ENCODE measurements around the gene FARSB.

FARSB gene

GRCh38 chr2:222646008-222646407 lies 9.9 kb downstream of the FARSB start:
- no peak for TF ChIP-seq CTCF (conservative IDR thresholded peaks at IDR 0.05; ENCODE audit: low read length)
- no peak overlapping the region for H3K4me3 ChIP-seq (ENCODE audit: low read length)
- no peak for DNase-seq (ENCODE audit: low read depth)

- no peak for DNase-seq (ENCODE audit: low read depth)
- no peak for TF ChIP-seq CTCF (conservative IDR thresholded peaks at IDR 0.05; ENCODE audit: low read length)
- H3K4me3 ChIP-seq (ENCODE audit: low read length) = no peak overlapping the region
Measured at GRCh38 chr2:222643134-222643533, 12.8 kb downstream of the FARSB start.

DNA sequence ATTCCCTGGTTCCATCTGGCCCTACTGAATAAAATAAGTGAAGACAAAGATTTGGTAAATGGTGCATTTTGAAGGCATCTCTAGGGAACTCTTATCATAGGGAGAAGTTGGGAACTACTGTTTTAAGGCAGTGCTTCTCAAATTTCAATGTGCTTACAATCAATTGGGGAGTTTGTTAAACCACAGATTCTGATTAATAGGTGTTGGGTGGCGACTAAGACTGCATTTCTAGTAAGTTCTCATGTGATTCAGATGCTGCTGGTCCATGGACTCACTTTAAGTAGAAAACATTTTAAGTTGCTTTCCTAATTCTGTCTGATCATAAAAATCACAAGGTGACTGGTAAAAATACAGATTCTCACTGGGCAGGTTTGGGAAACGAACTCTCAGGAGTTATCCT lies 14.6 kb downstream of the FARSB start:
- no peak for TF ChIP-seq CTCF (conservative IDR thresholded peaks at IDR 0.05; ENCODE audit: low read length)
- DNase-seq (ENCODE audit: low read depth) = peak; percentile 14
- no peak overlapping the region for H3K4me3 ChIP-seq (ENCODE audit: low read length)

- no peak for DNase-seq (ENCODE audit: low read depth)
- no peak for TF ChIP-seq CTCF (conservative IDR thresholded peaks at IDR 0.05; ENCODE audit: low read length)
- no peak overlapping the region for H3K4me3 ChIP-seq (ENCODE audit: low read length)
Measured at GRCh38 chr2:222637067-222637466, 18.8 kb downstream of the FARSB start.

- no peak for DNase-seq (ENCODE audit: low read depth)
- TF ChIP-seq CTCF (conservative IDR thresholded peaks at IDR 0.05; ENCODE audit: low read length) = no peak
- H3K4me3 ChIP-seq (ENCODE audit: low read length) = no peak overlapping the region
Measured at GRCh38 chr2:222635295-222635694, 20.6 kb downstream of the FARSB start.

GRCh38 chr2:222627764-222628163 lies 28.1 kb downstream of the FARSB start:
- no peak overlapping the region for H3K4me3 ChIP-seq (ENCODE audit: low read length)
- no peak for TF ChIP-seq CTCF (conservative IDR thresholded peaks at IDR 0.05; ENCODE audit: low read length)
- DNase-seq (ENCODE audit: low read depth) = no peak

GRCh38 chr2:222623756-222624309 lies 32.1 kb downstream of the FARSB start:
- H3K4me3 ChIP-seq (ENCODE audit: low read length) = no peak overlapping the region
- TF ChIP-seq CTCF (conservative IDR thresholded peaks at IDR 0.05; ENCODE audit: low read length) = no peak
- no peak for DNase-seq (ENCODE audit: low read depth)
